ENCODE data around the gene OR5AP2.
"Not testable (repeated sequence)": the region's sequence is repeated elsewhere in the genome, so short reads cannot be mapped to it uniquely, and the experiment has no call there.

The OR5AP2 gene

GRCh38 chr11:56642339-56642738, at the start of gene OR5AP2:
OR5AP2 (minus strand) TSS chr11:56642439; CDS start chr11:56642439, 0 bp downstream.
- no peak for DNase-seq (ENCODE audit: low read depth in 1 of 2, low spot score in 1 of 2)

GRCh38 chr11:56691179-56691578, 48.9 kb upstream of the OR5AP2 start:
- not testable (repeated sequence) for DNase-seq (ENCODE audit: low read depth in 1 of 2, low spot score in 1 of 2)

DNA sequence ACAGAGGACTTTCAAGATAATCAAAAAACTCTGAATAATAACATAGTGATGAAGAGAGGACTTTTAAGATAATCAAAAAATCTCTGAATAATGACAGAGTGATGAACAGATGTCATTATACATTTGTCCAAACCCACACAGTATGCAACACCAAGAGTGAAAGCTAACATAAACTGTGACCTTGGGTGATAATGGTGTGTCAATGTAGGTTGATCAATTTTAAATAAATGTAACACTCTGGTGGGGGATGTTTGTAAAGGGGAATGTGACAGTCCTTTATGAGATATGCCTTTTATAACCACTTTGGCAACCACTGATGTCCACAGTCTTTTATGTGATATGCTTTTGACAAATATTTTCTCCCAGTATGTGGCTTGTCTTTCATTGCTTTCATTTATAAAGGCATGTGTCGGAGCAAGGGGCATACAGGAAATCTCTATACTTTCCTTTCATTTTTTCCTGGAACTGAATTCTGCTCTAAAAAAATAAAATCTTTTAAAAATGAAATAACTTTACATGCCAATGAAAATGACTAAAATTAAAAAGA, 46.4 kb upstream of the OR5AP2 start:
- DNase-seq (ENCODE audit: low read depth in 1 of 2, low spot score in 1 of 2), result no peak

DNA sequence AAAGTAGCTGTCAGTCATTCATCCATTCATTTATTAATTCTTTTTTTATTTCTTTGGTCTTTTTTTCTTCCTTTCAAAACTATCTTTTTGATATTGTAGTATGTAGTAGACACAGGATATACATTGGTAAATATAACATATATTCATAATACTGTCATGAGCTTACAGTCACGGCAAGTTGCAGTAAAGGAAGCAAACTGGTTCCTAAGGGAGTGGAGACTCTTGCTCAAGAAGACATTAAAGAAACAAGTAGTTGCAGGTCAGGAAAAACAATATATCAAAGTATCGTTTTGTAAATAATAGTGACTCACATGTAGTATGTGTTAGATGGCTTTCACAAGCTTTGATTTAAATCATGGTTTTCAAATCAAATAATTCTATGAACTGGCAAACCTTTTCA, 28.7 kb upstream of the OR5AP2 start:
- no peak for DNase-seq (ENCODE audit: low read depth in 1 of 2, low spot score in 1 of 2)

DNA sequence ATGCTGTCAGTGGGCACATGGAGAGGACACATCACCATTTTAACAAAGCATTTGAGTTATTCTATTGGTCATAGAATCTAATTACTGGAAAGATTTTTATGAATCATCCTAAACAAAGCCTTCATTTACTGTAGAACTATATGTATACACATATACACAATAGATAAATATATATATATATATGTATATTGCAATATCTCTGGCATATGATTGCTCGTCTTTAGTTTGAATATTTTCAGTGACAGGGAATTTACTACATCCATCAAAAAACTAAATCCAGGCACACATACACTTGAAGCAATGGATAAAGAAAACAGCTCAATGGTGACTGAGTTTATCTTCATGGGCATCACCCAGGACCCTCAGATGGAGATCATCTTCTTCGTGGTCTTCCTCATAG, 21.1 kb upstream of the OR5AP2 start, which contains the start of gene OR5AR1:
Gene OR5AR1 (plus strand): TSS at position 301 of the 400 bp plus-strand sequence. CDS start 0 bp downstream, at position 301.
- no peak for DNase-seq (ENCODE audit: low read depth in 1 of 2, low spot score in 1 of 2)

DNA sequence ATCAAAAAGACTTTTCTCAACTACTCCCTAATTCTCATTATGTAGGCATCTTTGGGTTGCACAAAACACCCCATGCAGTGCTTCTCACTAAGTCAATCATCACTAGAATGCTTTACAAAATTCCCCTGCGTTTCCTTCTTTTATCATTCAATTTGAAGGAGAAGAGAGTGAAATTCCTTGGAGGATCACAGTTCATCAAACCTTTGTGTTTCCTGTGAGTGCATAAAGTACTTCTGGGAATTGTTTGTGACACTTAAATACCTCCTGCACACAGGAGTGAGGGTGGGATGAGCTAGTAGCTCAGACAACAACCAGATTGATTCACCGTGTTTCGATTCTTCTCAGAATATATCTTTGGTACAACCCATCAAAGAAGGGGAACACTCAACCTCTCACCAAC, 17.5 kb upstream of the OR5AP2 start:
- DNase-seq (ENCODE audit: low read depth in 1 of 2, low spot score in 1 of 2), result no peak

DNA sequence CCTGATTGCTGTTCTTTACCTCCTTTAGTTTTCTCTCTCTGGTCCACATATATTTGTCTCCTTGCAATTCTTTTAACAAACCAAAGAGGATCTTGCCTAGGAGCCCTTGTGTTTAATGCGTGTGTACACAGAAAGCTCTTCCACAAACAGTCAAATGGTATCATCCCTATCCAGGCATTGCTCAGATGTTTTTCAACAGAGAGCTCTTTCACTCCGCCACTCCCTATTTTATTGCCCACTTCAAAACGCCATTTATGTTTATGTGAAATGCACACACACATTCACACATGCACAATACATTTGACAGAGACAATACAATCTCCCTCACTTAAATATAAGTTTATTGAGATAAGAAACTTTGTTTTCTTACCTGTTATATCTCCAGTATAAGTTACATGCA, 4.7 kb downstream of the OR5AP2 start:
- no peak for DNase-seq (ENCODE audit: low read depth in 1 of 2, low spot score in 1 of 2)

DNA sequence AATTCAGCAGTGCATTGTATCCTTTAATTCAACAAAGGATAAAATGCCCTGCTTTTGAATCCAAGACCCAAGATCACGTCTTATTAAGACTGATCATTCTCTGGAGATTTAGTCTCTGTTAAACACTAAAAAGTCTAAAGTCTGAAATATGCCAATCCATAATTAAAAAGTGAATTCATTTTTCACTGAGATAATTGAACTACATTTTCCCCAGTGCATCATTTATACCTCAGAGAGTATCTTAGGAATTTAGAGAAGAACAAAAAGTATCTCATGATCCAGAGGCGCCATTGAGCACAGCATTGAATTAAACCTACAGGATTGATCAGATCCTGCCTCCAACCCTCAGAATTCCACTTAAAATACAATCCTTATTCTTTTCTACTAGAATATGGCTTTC, 5.4 kb downstream of the OR5AP2 start:
- no peak for DNase-seq (ENCODE audit: low read depth in 1 of 2, low spot score in 1 of 2)

DNA sequence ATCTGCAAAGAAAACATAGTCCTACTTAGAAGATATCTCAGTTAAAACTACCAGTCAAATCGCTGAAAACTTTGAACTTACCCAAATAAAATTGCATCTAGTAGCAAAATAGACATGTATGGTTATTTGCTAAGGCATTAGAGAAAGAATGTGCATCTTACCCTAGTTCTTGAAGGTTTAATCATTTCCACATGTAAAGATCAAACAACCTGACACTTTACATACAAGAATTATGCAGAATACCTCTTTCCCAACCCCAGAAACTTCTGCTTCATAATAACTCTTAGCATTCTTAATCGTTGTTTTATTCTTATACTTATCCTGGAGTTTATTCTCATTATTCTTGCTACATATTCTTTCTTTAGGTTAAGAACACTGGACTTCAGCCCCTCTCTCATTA, 9.9 kb downstream of the OR5AP2 start:
- DNase-seq (ENCODE audit: low read depth in 1 of 2, low spot score in 1 of 2), result no peak

DNA sequence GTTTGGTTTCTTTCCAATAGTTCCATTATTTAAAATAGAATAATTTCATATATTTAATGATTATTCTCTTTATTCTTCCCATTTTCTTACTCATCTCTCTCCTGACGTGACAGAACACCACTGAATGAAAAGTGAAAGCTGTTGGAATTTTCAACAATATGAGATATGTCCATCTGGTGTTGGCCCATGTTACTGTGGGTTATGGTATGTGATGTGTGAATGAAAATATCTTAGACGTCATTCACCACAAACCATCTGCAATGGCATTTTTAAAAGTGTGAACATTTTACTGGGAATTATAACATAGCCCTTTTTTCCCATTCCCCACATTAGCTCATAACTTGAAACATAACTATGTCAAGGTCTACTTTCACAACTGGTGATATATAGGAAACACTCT, 16.3 kb downstream of the OR5AP2 start:
- no peak for DNase-seq (ENCODE audit: low read depth in 1 of 2, low spot score in 1 of 2)

- DNase-seq (ENCODE audit: low read depth in 1 of 2, low spot score in 1 of 2), result no peak
Observed at GRCh38 chr11:56624661-56625110, 17.6 kb downstream of the OR5AP2 start.

DNA sequence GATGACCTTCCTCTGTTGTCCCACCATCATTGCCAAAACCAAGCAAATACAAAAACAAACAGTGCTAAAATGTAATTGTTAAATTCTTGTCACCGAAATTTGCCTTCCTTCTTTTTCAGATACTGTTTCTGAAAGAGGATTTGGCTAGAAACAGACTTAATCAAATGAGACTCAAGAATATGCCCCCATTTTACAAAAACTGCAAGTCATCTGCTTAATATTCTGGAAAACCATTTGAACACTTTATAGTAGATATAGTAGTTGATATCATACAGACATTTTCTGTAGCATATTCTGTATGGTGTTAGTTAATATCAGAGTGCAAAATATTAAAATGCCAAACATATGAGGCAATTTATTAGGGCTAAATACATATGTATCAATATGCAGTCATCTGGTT, 31.1 kb downstream of the OR5AP2 start:
- no peak for DNase-seq (ENCODE audit: low read depth in 1 of 2, low spot score in 1 of 2)

GRCh38 chr11:56592088-56592717, 50.0 kb downstream of the OR5AP2 start:
- DNase-seq (ENCODE audit: low read depth in 1 of 2, low spot score in 1 of 2), result not testable (repeated sequence)
